Endothelial cell of umbilical vein (primary cell): ENCODE results near the gene LILRA6. TPM values are rescaled to one million over a fixed set of nuclear protein-coding genes. Genes with fewer than 3 reads are reported as not detected.

ENCODE experiments used
- BruUV-seq: library from RNA; stranded (reverse); fragments of 400-500 nt; replicated peaks from 2 replicates; lab custom pipeline; 2021; lab: Mats Ljungman, UMichigan
- CTCF ChIA-PET: fragments of 300-600, 350-600 bp; sonication (Branson Sonifier 250); formaldehyde crosslinking; loops from one replicate; lab custom pipeline; 2021; ENCODE audit warnings: antibody characterized with exemption, inconsistent platforms; lab: Charles Lee
- POLR2A ChIA-PET: fragments of 300-600, 350-600 bp; sonication (Branson Sonifier 250); formaldehyde crosslinking; loops from one replicate; lab custom pipeline; 2021; ENCODE audit warnings: antibody characterized with exemption, inconsistent platforms; lab: Charles Lee
- DNase-seq: peaks from one replicate; pipeline ENCODE4 v3.0.0-alpha.2; 2011; ENCODE audit warnings: low read depth, low spot score
- FAIRE-seq: peaks from 2 replicates; lab custom pipeline; 2011; peaks lifted over from hg19 to GRCh38; lab: Jason Lieb, UNC
- H2AFZ ChIP-seq: 2 replicates; pipeline ENCODE4 v1.6.0; 2012; ENCODE audit warnings: low read depth, low read length, control low read depth, inconsistent platforms
- H3K27ac ChIP-seq: 2 replicates; pipeline ENCODE4 v1.5.1; 2011; ENCODE audit warnings: low read depth, mild to moderate bottlenecking, control low read depth, low read length, moderate library complexity; ENCODE audit not compliant: insufficient read depth
- H3K27me3 ChIP-seq, 2 experiments: 2 replicates each; pipeline versions ENCODE4 v1.6.0 to v1.6.1; 2011; ENCODE audit warnings: low read length in 2 of 2, mixed read lengths in 1 of 2; ENCODE audit not compliant: control insufficient read depth in 2 of 2, insufficient read depth in 2 of 2
- H3K36me3 ChIP-seq, 2 experiments: 2 replicates in 1 of 2; 3 replicates in 1 of 2; pipeline ENCODE4 v1.5.1; 2011; ENCODE audit warnings: low read length in 2 of 2, mild to moderate bottlenecking in 1 of 2, moderate library complexity in 1 of 2; ENCODE audit not compliant: control insufficient read depth in 2 of 2, insufficient read depth in 2 of 2; ENCODE audit errors: extremely low read depth in 1 of 2
- H3K4me1 ChIP-seq: 3 replicates; pipeline ENCODE4 v1.5.1; 2011; ENCODE audit warnings: mild to moderate bottlenecking, low read length; ENCODE audit not compliant: control insufficient read depth, insufficient read depth; ENCODE audit errors: extremely low read depth
- H3K4me2 ChIP-seq: 2 replicates; pipeline ENCODE4 v1.6.1; 2011; ENCODE audit warnings: low read length, control low read depth, mixed read lengths; ENCODE audit not compliant: insufficient read depth
- H3K4me3 ChIP-seq, 3 experiments: fragments of 200-600 bp in 1 of 3; sonication (generic), shearing (Covaris generic) in 1 of 3; replicated peaks in 1 of 3; 2 replicates each; pipeline ENCODE4 v1.5.1; 2011 to 2016; ENCODE audit warnings: control low read depth in 3 of 3, low read length in 3 of 3, mild to moderate bottlenecking in 2 of 3, inconsistent platforms in 1 of 3, low read depth in 1 of 3, moderate library complexity in 1 of 3; ENCODE audit not compliant: insufficient read depth in 1 of 3
- H3K79me2 ChIP-seq: 2 replicates; pipeline ENCODE4 v1.6.0; 2012; ENCODE audit warnings: low read length, inconsistent platforms; ENCODE audit not compliant: control insufficient read depth, insufficient read depth
- H3K9ac ChIP-seq: replicated peaks from 2 replicates; pipeline ENCODE3; 2011; ENCODE audit warnings: low read length, control low read depth; ENCODE audit not compliant: insufficient read depth; ENCODE audit errors: extremely low read depth
- H3K9me1 ChIP-seq: replicated peaks from 3 replicates; pipeline ENCODE4 v1.6.0; 2011; ENCODE audit warnings: mild to moderate bottlenecking, low read length; ENCODE audit not compliant: control insufficient read depth, insufficient read depth; ENCODE audit errors: extremely low read depth
- H3K9me3 ChIP-seq: replicated peaks from 2 replicates; pipeline ENCODE4 v1.5.1; 2012; ENCODE audit warnings: low read length, inconsistent platforms; ENCODE audit not compliant: control insufficient read depth, insufficient read depth
- H4K20me1 ChIP-seq: replicated peaks from 2 replicates; pipeline ENCODE3; 2011; ENCODE audit warnings: mild to moderate bottlenecking, low read length; ENCODE audit not compliant: control insufficient read depth, insufficient read depth; ENCODE audit errors: extremely low read depth
- EZH2 ChIP-seq: IDR thresholded peaks from 2 replicates; pipeline ENCODE4 v1.6.1; 2012; ENCODE audit warnings: borderline replicate concordance, low read depth, mild to moderate bottlenecking, moderate library complexity, low read length, inconsistent platforms; ENCODE audit not compliant: severe bottlenecking
- FOS ChIP-seq: IDR thresholded peaks from 2 replicates; pipeline ENCODE4 v1.6.1; 2011; ENCODE audit warnings: mild to moderate bottlenecking, low read length, moderate library complexity, borderline replicate concordance; ENCODE audit not compliant: insufficient read depth
- GATA2 ChIP-seq: IDR thresholded peaks from 2 replicates; pipeline ENCODE4 v1.7.0; 2011; ENCODE audit warnings: low read depth, mild to moderate bottlenecking, moderate library complexity, mixed read lengths, low read length; ENCODE audit not compliant: insufficient read length, insufficient read depth
- JUN ChIP-seq: IDR thresholded peaks from 2 replicates; pipeline ENCODE4 v1.6.1; 2011; ENCODE audit warnings: borderline replicate concordance, low read depth; ENCODE audit not compliant: insufficient read length, insufficient read depth
- MYC ChIP-seq: IDR thresholded peaks from one replicate; pipeline ENCODE4 v1.6.1; 2011; ENCODE audit warnings: mild to moderate bottlenecking, low read depth, low read length
- POLR2A ChIP-seq: IDR thresholded peaks from 2 replicates; pipeline ENCODE4 v1.6.1; 2012; ENCODE audit warnings: low read depth, mild to moderate bottlenecking, control low read depth, low read length
- POLR2AphosphoS5 ChIP-seq: IDR thresholded peaks from 2 replicates; pipeline ENCODE4 v1.6.1; 2012; ENCODE audit warnings: low read depth, mild to moderate bottlenecking, control low read depth, low read length, moderate library complexity; ENCODE audit not compliant: insufficient read depth
- dilution Hi-C: fragments of 300-500 bp; cut with MboI; formaldehyde crosslinking; loops from one replicate; pipeline ENCODE4 v1.15.0; 2019; ENCODE audit warnings: low sequenced_read_pairs; ENCODE audit not compliant: extremely low pct_ligation_motif_present
- intact Hi-C: fragments of 100-400 bp; cut with micrococcal nuclease; formaldehyde crosslinking; loops from one replicate; pipeline ENCODE4 v1.10.0; 2022
- polyA plus RNA-seq, 4 experiments: library from polyadenylated mRNA; depleted of rRNA in 3 of 4; stranded (reverse) in 3 of 4; unstranded in 1 of 4; fragments of >200 nt; gene quantifications; 2 replicates each; pipeline versions ENCODE4 v1.2.1 to v1.2.3, GENCODE V29; 2011 to 2012; ENCODE audit warnings: missing spikeins in 1 of 4
- total RNA-seq: library from RNA; stranded (reverse); gene quantifications from 2 replicates; pipeline ENCODE4 v1.2.3, GENCODE V29; 2021
- TF ChIP-seq, protein P1 (sequence below), 2 donors: IDR thresholded peaks; 1 replicate in 1 of 2; 2 replicates in 1 of 2; pipeline ENCODE4 v1.5.1; 2011; ENCODE audit warnings: low read length in 2 of 2, mild to moderate bottlenecking in 2 of 2, moderate library complexity in 2 of 2, control low read depth in 1 of 2, inconsistent platforms in 1 of 2, low read depth in 1 of 2; ENCODE audit not compliant: insufficient read depth in 1 of 2; ENCODE audit errors: extremely low read depth in 1 of 2
- TF ChIP-seq, protein P2 (sequence below): IDR thresholded peaks from 2 replicates; pipeline ENCODE4 v1.6.1; 2011; ENCODE audit not compliant: insufficient read depth, insufficient read length

LILRA6 gene
- total and polyA plus RNA-seq, 2 donors (not counting 3 experiments of a cell fraction or from before 2014, with no cell fraction given): not detected

DNA sequence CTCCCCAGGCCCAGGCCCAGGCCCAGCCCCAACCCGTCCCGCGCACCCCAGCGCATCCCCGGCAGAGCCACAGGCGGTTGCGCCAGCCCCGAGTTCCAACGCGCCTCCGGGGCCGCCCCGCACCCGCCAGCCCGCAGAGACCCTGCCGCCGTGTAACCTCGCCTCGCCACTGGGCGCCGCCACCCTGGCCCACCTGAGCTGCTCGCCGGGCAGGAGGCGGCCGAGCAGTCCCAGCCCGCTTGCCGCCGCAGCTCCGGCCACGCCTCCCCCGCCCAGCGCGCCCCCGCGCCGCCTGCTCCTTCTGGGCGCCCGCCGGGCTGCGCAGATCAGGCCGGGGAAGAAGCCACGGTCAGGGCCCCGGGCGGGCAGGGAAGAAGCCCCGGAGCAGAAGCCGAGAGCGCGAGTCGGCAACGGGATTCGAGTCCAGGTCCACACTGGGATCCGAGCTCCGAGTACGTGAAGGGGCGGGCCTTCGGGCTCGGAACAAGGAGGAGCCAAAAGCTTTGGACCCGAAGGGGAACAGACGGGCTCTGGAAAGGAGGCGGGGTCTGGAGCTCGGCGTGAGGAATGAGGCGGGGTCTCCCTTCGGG lies 53.4 kb downstream of the LILRA6 start, which contains the start of gene MBOAT7:
MBOAT7 (minus strand) TSS at position 436 of the 590 bp plus-strand sequence. CDS start 1,072 bp downstream, outside the sequence.
- intact Hi-C loops: loop anchor here (1.0 kb wide), 1 partner anchor 9 kb away; no protein-coding TSS in a partner anchor
- dilution Hi-C loops: no loop called here
- TF ChIP-seq POLR2AphosphoS5 (peak; percentile 28), POLR2A (no peak), FOS (no peak), GATA2 (no peak), EZH2 (no peak), JUN (no peak), MYC (no peak)
- TF ChIP-seq, protein P1, sequence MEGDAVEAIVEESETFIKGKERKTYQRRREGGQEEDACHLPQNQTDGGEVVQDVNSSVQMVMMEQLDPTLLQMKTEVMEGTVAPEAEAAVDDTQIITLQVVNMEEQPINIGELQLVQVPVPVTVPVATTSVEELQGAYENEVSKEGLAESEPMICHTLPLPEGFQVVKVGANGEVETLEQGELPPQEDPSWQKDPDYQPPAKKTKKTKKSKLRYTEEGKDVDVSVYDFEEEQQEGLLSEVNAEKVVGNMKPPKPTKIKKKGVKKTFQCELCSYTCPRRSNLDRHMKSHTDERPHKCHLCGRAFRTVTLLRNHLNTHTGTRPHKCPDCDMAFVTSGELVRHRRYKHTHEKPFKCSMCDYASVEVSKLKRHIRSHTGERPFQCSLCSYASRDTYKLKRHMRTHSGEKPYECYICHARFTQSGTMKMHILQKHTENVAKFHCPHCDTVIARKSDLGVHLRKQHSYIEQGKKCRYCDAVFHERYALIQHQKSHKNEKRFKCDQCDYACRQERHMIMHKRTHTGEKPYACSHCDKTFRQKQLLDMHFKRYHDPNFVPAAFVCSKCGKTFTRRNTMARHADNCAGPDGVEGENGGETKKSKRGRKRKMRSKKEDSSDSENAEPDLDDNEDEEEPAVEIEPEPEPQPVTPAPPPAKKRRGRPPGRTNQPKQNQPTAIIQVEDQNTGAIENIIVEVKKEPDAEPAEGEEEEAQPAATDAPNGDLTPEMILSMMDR (IDR thresholded peaks at IDR 0.05; ENCODE audit: extremely low read depth in 1 of 2, insufficient read depth in 1 of 2, low read depth in 1 of 2, low read length in 2 of 2): peak; percentile 6 to 26
- TF ChIP-seq, protein P2, sequence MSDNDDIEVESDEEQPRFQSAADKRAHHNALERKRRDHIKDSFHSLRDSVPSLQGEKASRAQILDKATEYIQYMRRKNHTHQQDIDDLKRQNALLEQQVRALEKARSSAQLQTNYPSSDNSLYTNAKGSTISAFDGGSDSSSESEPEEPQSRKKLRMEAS: no peak
- H4K20me1 ChIP-seq: no peaks in the 10 kb centered on the region
- H3K9me3 ChIP-seq: no peaks in the 10 kb centered on the region
- peak within 1 kb of the TSS; percentile 86 for H3K27ac ChIP-seq
- FAIRE-seq (no peak), DNase-seq (no peak)
- H3K27me3 ChIP-seq: no peaks in the 10 kb centered on the region
- peaks cover 42% of the 10 kb centered on the region for H3K79me2 ChIP-seq
- no peaks in the 10 kb centered on the region for H3K9me1 ChIP-seq
- peak within 1 kb of the TSS; percentile 56 for H2AFZ ChIP-seq
- H3K4me2 ChIP-seq: peak within 1 kb of the TSS; percentile 86
- H3K9ac ChIP-seq: peak within 1 kb of the TSS; percentile 92
- CTCF ChIA-PET: interaction anchor here (0.6 to 2.2 kb wide), 12 partner anchors 10 to 77 kb away, joined by 3 to 25 read pairs (median 4); partner anchors contain the start of genes LENG1 and TMC4
- H3K4me3 ChIP-seq: peak within 1 kb of the TSS; percentile 72 to 87 (median 86)
- POLR2A ChIA-PET: interaction anchor here (0.7 to 5.2 kb wide), 8 partner anchors 12 to 77 kb away, joined by 3 to 91 read pairs (median 4); partner anchors contain the start of genes CNOT3, LENG1 and RPS9
- peaks cover 10% of the 10 kb centered on the region in 2 experiments for H3K36me3 ChIP-seq
- peaks cover 16% of the 10 kb centered on the region for H3K4me1 ChIP-seq
- no TSS peak for BruUV-seq
